ENCODE results near the gene SGMS1.

SGMS1 gene

DNA sequence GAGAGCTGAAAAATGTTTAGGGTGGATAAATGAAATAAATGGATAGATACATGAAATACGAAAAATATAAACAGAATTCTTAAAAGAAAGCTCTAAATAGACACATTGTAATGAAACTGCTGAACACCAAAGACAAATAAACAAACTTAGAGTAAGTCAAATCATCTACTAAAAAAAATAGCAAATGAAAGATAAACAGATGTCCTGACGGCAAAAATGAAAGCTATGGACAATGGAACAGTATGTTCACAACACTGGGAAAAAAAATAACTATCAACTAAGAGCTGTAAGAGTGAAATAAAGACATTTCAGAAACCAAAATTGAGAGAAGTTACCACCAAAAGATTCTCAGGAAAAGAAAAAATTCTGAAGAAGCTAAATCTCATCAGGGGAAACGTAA is 106.1 kb downstream of the SGMS1 start:
- Histone ChIP-seq H3F3A (ENCODE audit: control insufficient read depth, insufficient read depth) (no peaks in the 10 kb centered on the region), H3K9me3 (ENCODE audit: control insufficient read depth, insufficient read depth, low read length) (no peaks in the 10 kb centered on the region), H3K79me2 (ENCODE audit: control insufficient read depth, low read length) (no peaks in the 10 kb centered on the region), H3K4me3 (ENCODE audit: low read length) (no peak overlapping the region), H3K4me2 (ENCODE audit: low read length) (no peak overlapping the region), H3K27ac (ENCODE audit: low read depth, low read length) (no peak overlapping the region), H3K36me3 (ENCODE audit: control insufficient read depth, low read length) (no peaks in the 10 kb centered on the region), H3K27me3 (ENCODE audit: control insufficient read depth, low read length) (no peaks in the 10 kb centered on the region), H3K9me2 (replicated peaks; ENCODE audit: control insufficient read depth, low read length) (no peaks in the 10 kb centered on the region), H3K4me1 (ENCODE audit: control insufficient read depth, low read length) (no peaks in the 10 kb centered on the region), H4K20me1 (ENCODE audit: control insufficient read depth, insufficient read depth, low read depth, low read length) (no peaks in the 10 kb centered on the region)
- TF ChIP-seq, protein P1, sequence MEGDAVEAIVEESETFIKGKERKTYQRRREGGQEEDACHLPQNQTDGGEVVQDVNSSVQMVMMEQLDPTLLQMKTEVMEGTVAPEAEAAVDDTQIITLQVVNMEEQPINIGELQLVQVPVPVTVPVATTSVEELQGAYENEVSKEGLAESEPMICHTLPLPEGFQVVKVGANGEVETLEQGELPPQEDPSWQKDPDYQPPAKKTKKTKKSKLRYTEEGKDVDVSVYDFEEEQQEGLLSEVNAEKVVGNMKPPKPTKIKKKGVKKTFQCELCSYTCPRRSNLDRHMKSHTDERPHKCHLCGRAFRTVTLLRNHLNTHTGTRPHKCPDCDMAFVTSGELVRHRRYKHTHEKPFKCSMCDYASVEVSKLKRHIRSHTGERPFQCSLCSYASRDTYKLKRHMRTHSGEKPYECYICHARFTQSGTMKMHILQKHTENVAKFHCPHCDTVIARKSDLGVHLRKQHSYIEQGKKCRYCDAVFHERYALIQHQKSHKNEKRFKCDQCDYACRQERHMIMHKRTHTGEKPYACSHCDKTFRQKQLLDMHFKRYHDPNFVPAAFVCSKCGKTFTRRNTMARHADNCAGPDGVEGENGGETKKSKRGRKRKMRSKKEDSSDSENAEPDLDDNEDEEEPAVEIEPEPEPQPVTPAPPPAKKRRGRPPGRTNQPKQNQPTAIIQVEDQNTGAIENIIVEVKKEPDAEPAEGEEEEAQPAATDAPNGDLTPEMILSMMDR (IDR thresholded peaks at IDR 0.05; ENCODE audit: low read depth, low read length, poor library complexity, severe bottlenecking) = no peak
- TF ChIP-seq EZH2phosphoT487 (IDR thresholded peaks at IDR 0.05; ENCODE audit: borderline replicate concordance, low read length) = no peak

DNA sequence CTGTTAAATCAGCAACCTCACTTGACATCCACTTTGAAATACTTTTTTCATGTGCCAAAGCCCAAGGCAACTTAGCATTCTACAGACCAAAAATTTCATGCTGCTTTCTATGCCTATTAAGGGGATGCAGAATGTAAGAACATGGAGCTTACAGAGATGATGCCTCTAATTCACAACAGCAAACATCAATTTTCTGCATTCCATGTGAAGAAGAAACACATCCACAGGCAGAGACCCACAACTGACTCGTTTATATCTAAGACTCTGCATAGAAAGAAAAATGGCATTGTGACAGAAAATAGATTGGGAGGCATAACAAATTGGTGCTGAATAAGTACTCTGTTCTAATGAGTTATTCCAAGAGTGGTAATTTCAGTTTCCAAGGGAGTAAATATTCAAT is 107.6 kb downstream of the SGMS1 start:
- Histone ChIP-seq H3K4me3 (ENCODE audit: low read length) (no peak overlapping the region), H3K36me3 (ENCODE audit: control insufficient read depth, low read length) (no peaks in the 10 kb centered on the region), H3K4me2 (ENCODE audit: low read length) (no peak overlapping the region), H3K79me2 (ENCODE audit: control insufficient read depth, low read length) (no peaks in the 10 kb centered on the region), H3K9me2 (replicated peaks; ENCODE audit: control insufficient read depth, low read length) (no peaks in the 10 kb centered on the region), H3K27ac (ENCODE audit: low read depth, low read length) (no peak overlapping the region), H3K27me3 (ENCODE audit: control insufficient read depth, low read length) (no peaks in the 10 kb centered on the region), H3F3A (ENCODE audit: control insufficient read depth, insufficient read depth) (no peaks in the 10 kb centered on the region), H3K4me1 (ENCODE audit: control insufficient read depth, low read length) (no peaks in the 10 kb centered on the region), H4K20me1 (ENCODE audit: control insufficient read depth, insufficient read depth, low read depth, low read length) (no peaks in the 10 kb centered on the region), H3K9me3 (ENCODE audit: control insufficient read depth, insufficient read depth, low read length) (no peaks in the 10 kb centered on the region)
- TF ChIP-seq EZH2phosphoT487 (IDR thresholded peaks at IDR 0.05; ENCODE audit: borderline replicate concordance, low read length) = no peak
- TF ChIP-seq, protein P1 (IDR thresholded peaks at IDR 0.05; ENCODE audit: low read depth, low read length, poor library complexity, severe bottlenecking) = no peak

DNA sequence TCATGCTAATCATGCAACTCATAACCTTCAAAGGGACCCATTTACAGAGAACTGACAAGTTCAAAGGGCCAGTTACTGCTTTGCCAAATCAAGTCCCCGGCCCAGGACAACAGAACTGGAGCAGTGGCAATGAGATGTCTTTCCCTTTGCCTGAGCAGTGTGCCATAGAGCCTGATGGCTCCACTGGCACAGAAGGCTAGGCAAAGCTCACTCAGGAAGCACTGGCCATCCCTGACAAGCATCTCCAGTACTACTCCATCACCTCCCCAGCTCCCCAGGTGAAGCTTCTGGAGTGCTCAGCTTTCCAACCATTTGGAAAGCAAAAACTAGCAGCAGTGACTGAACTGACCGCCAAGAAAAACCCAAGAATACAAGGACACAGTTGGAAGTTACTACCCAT is 108.3 kb downstream of the SGMS1 start:
- Histone ChIP-seq H3K9me3 (ENCODE audit: control insufficient read depth, insufficient read depth, low read length) (no peaks in the 10 kb centered on the region), H3K79me2 (ENCODE audit: control insufficient read depth, low read length) (no peaks in the 10 kb centered on the region), H3K27me3 (ENCODE audit: control insufficient read depth, low read length) (no peaks in the 10 kb centered on the region), H3F3A (ENCODE audit: control insufficient read depth, insufficient read depth) (no peaks in the 10 kb centered on the region), H3K36me3 (ENCODE audit: control insufficient read depth, low read length) (no peaks in the 10 kb centered on the region), H4K20me1 (ENCODE audit: control insufficient read depth, insufficient read depth, low read depth, low read length) (no peaks in the 10 kb centered on the region), H3K9me2 (replicated peaks; ENCODE audit: control insufficient read depth, low read length) (no peaks in the 10 kb centered on the region), H3K27ac (ENCODE audit: low read depth, low read length) (no peak overlapping the region), H3K4me3 (ENCODE audit: low read length) (no peak overlapping the region), H3K4me1 (ENCODE audit: control insufficient read depth, low read length) (no peaks in the 10 kb centered on the region), H3K4me2 (ENCODE audit: low read length) (no peak overlapping the region)
- TF ChIP-seq EZH2phosphoT487 (IDR thresholded peaks at IDR 0.05; ENCODE audit: borderline replicate concordance, low read length) = no peak
- TF ChIP-seq, protein P1 (IDR thresholded peaks at IDR 0.05; ENCODE audit: low read depth, low read length, poor library complexity, severe bottlenecking) = no peak

DNA sequence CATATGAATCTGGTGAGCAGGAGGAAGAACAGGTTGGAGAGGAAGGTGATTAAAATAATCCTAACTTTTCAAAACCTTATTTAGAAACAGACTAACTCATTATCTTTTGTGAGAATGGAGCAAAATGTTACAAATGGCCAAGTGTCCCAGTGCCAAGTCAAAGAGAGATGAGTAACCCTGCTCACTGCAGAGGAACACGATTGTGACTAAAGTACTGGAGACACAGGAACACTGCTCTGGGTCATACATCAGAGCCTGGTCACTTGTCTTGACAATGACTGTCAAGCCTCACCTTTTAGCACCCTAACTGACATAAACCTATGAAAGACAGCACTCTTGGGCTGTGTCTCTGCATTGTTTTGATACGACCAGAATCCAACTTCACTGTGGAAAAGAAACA is 108.8 kb downstream of the SGMS1 start:
- Histone ChIP-seq H3K27me3 (ENCODE audit: control insufficient read depth, low read length) (no peaks in the 10 kb centered on the region), H3F3A (ENCODE audit: control insufficient read depth, insufficient read depth) (no peaks in the 10 kb centered on the region), H3K79me2 (ENCODE audit: control insufficient read depth, low read length) (no peaks in the 10 kb centered on the region), H3K27ac (ENCODE audit: low read depth, low read length) (no peak overlapping the region), H3K9me2 (replicated peaks; ENCODE audit: control insufficient read depth, low read length) (no peaks in the 10 kb centered on the region), H3K9me3 (ENCODE audit: control insufficient read depth, insufficient read depth, low read length) (no peaks in the 10 kb centered on the region), H3K36me3 (ENCODE audit: control insufficient read depth, low read length) (no peaks in the 10 kb centered on the region), H4K20me1 (ENCODE audit: control insufficient read depth, insufficient read depth, low read depth, low read length) (no peaks in the 10 kb centered on the region), H3K4me2 (ENCODE audit: low read length) (no peak overlapping the region), H3K4me3 (ENCODE audit: low read length) (no peak overlapping the region), H3K4me1 (ENCODE audit: control insufficient read depth, low read length) (no peaks in the 10 kb centered on the region)
- no peak for TF ChIP-seq EZH2phosphoT487 (IDR thresholded peaks at IDR 0.05; ENCODE audit: borderline replicate concordance, low read length)

Data from DOHH2 (cell line).